Psoas muscle (tissue), 8 donors: ENCODE results near the gene PLAC8L1. TPM values are rescaled to one million over a fixed set of nuclear protein-coding genes. Genes with fewer than 3 reads are reported as not detected.

Experiments used
- ATAC-seq, 4 donors: fragments of 200-7000 bp; cut with Tn5 transposase; one replicate each; pipeline ENCODE4 v1.9.1; 2020; ENCODE audit warnings: moderate library complexity in 3 of 4, mild to moderate bottlenecking in 2 of 4
- DNase-seq, 2 donors: peaks; one replicate each; pipeline ENCODE4 v3.0.0-alpha.2; 2020
- H3K27ac ChIP-seq: fragments of 200-600 bp; one replicate; pipeline ENCODE4 v1.8.0; 2022
- H3K27me3 ChIP-seq, 3 donors: fragments of 200-600 bp in 1 of 3; one replicate each; pipeline versions ENCODE4 v1.6.1 to v1.8.0; 2013 to 2022; ENCODE audit warnings: low read length in 2 of 3, mild to moderate bottlenecking in 2 of 3, moderate library complexity in 1 of 3; ENCODE audit not compliant: insufficient read depth in 3 of 3
- H3K36me3 ChIP-seq, 2 donors: fragments of 200-600 bp in 1 of 2; one replicate each; pipeline versions ENCODE4 v1.6.1 to v1.8.0; 2013 to 2022; ENCODE audit warnings: low read depth in 1 of 2, mild to moderate bottlenecking in 1 of 2, moderate library complexity in 1 of 2; ENCODE audit not compliant: insufficient read depth in 1 of 2
- H3K4me1 ChIP-seq: fragments of 200-600 bp; one replicate; pipeline ENCODE4 v1.8.0; 2022
- H3K4me3 ChIP-seq: fragments of 200-600 bp; one replicate; pipeline ENCODE4 v1.8.0; 2022; ENCODE audit warnings: mild to moderate bottlenecking
- H3K9me3 ChIP-seq: fragments of 200-600 bp; one replicate; pipeline ENCODE4 v1.8.0; 2022
- WGBS, 3 donors: extraction: QIAGEN DNeasy Blood & Tissue Kit; methylation state at CpG; one replicate each; pipeline versions ENCODE4 v1.1.6 to v1.1.7; 2013; 5-methylcytosine and 5-hydroxymethylcytosine counted together
- intact Hi-C, 2 donors: fragments of 100-400 bp; cut with DNase I; formaldehyde crosslinking; loops; one replicate each; pipeline versions ENCODE4 v1.11.0 to v1.14.2; 2022
- polyA plus RNA-seq, 3 donors: library from polyadenylated mRNA; stranded (reverse); fragments of 200-250 nt; gene quantifications; one replicate each; pipeline ENCODE4 v1.2.3, GENCODE V29; 2013
- total RNA-seq, 4 donors: library from RNA; stranded (reverse); fragmentation: NEBNext Ultra II Directional in 2 of 4; extraction: Animal tissue kit (Norgen Biotek cat#: 25700) in 2 of 4; gene quantifications; one replicate each; pipeline versions ENCODE4 v1.2.1 to v1.2.4, GENCODE V29; 2021 to 2023
- TF ChIP-seq, protein P1 (sequence below): fragments of 200-600 bp; IDR thresholded peaks from one replicate; pipeline ENCODE4 v1.8.0; 2022; ENCODE audit warnings: antibody characterized with exemption
- donor health status: healthy with polysubstance abuse.
- donor health status: DM: no; HTN: no; CAD: no; lungs with moderate emphysema.
- donor health status: Bipolar disorder and iron deficiency.
- donor health status: healthy.
- donor health status: DM: yes; HTN: yes; CAD: no.
- donor health status: DM: no; HTN: no; CAD: no.
- donor health status: DM: no; HTN: no; CAD: no.
- donor health status: DM: yes; HTN: yes; CAD: no.

PLAC8L1 gene
- total and polyA plus RNA-seq, 7 donors = 0.16 to 0.64 (median 0.51) TPM; not detected in 3

DNA sequence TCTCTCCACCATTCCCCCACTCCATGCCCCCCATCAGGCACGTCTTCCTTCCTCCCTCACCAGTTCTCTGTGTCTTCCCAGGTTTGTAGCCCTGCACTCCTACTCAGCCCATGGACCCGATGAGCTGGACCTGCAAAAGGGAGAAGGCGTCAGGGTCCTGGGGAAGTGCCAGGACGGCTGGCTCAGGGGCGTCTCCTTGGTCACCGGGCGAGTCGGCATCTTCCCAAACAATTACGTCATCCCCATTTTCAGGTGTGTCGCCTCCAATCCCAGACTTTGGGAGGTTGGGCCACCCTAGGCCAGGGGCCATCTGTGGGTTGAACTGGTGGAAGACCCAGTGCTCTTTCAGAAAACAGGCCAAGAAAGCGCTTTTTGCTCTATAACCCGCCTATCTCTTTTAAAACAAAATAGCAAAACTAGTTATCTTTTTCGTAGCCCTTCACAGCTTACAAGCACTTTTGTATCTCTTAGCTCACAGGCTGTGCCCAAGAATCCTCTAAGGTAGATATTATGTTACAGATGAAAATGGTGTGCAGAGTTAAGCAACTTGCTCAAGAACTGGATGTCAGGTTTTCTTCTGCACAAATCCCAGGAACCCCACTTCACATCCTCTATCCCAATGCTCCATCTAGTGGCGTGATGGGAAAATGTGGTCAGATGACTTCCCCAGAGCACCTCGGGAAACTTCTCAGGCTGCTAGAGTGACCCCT, 56.2 kb downstream of the PLAC8L1 start:
- DNase-seq (no peak), ATAC-seq (peak; percentile 55 to 83 (median 74))
- no peaks in the 10 kb centered on the region for H3K9me3 ChIP-seq
- no peaks in the 10 kb centered on the region for H3K4me1 ChIP-seq
- 67 to 72% (median 71%) methylated on average over 15 of the region's 15 CpGs for WGBS, 3 donors
- H3K4me3 ChIP-seq = no peak overlapping the region
- intact Hi-C loops = loop anchor here (5.0 to 10.0 kb wide), 6 partner anchors 107 to 1844 kb away; partner anchors contain the start of genes PRELID2 (in 1 of the 2) and SH3RF2 (in 1 of the 2)
- TF ChIP-seq, protein P1, sequence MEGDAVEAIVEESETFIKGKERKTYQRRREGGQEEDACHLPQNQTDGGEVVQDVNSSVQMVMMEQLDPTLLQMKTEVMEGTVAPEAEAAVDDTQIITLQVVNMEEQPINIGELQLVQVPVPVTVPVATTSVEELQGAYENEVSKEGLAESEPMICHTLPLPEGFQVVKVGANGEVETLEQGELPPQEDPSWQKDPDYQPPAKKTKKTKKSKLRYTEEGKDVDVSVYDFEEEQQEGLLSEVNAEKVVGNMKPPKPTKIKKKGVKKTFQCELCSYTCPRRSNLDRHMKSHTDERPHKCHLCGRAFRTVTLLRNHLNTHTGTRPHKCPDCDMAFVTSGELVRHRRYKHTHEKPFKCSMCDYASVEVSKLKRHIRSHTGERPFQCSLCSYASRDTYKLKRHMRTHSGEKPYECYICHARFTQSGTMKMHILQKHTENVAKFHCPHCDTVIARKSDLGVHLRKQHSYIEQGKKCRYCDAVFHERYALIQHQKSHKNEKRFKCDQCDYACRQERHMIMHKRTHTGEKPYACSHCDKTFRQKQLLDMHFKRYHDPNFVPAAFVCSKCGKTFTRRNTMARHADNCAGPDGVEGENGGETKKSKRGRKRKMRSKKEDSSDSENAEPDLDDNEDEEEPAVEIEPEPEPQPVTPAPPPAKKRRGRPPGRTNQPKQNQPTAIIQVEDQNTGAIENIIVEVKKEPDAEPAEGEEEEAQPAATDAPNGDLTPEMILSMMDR = peak; percentile 65
- no peak overlapping the region for H3K27ac ChIP-seq
- no peaks in the 10 kb centered on the region for H3K36me3 ChIP-seq
- H3K27me3 ChIP-seq = peaks cover 0 to 4% (median 0%) of the 10 kb centered on the region in 3 donors

DNA sequence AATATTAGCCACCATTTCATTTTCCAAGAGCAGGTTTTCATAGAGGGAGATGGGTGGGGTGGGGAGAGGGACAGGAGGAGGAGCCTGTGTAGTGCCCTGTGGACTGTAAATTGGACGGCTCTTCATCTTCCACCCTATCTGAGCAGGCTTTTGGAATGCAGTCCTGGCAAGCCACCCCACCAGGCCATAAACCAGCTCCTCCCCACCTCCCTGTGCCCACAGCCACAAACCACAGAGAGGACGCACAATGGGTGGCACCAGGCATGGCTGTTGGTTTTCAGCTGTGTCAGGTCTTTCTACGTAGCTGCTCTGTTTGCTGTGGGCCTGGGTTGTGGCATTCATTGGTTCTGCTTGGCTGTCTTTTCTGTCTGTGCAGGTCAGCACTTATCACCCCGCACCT, 58.0 kb downstream of the PLAC8L1 start:
- intact Hi-C loops = loop anchor here (5.0 to 10.0 kb wide), 6 partner anchors 105 to 1843 kb away; partner anchors contain the start of genes PRELID2 (in 1 of the 2) and SH3RF2 (in 1 of the 2)
- no peak for DNase-seq
- Histone ChIP-seq H3K27ac (no peak overlapping the region), H3K9me3 (no peaks in the 10 kb centered on the region), H3K4me1 (no peaks in the 10 kb centered on the region), H3K36me3 (no peaks in the 10 kb centered on the region), H3K4me3 (no peak overlapping the region), H3K27me3 (peaks cover 0 to 4% (median 0%) of the 10 kb centered on the region in 3 donors)
- WGBS, 3 donors = 45 to 78% (median 51%) methylated on average over 4 of the region's 4 CpGs
- TF ChIP-seq, protein P1 = no peak
- peak; percentile 39 to 73 (median 66) for ATAC-seq

DNA sequence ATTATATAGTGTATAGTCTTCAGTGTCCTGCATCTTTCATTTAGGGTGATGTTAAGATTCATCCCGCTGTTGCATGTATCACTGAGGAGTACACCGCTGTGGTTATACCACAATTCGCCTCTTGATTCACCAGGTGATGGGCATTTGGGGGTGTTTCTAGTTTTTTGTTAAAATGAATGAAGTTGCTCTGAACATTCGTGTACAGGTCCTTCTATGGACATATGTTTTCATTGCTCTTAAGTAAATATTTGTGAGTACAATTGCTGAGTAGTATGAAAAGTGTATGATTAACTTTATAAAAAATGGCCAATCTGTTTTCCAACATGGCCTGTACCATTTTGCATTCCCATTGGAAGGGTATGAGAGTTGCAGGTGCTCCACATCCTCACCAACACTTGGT, 61.7 kb downstream of the PLAC8L1 start:
- no peak for DNase-seq
- no peaks in the 10 kb centered on the region for H3K36me3 ChIP-seq
- WGBS, 3 donors = 93 to 96% (median 94%) methylated on average over 4 of the region's 4 CpGs
- intact Hi-C loops = loop anchor here in 1 of 2 donors (10.0 kb wide), 3 partner anchors 109 to 1839 kb away; partner anchors contain the start of gene SH3RF2
- H3K4me1 ChIP-seq = no peaks in the 10 kb centered on the region
- H3K27me3 ChIP-seq = no peaks in the 10 kb centered on the region
- H3K4me3 ChIP-seq = no peak overlapping the region
- no peak overlapping the region for H3K27ac ChIP-seq
- TF ChIP-seq, protein P1 = no peak
- no peak for ATAC-seq
- no peaks in the 10 kb centered on the region for H3K9me3 ChIP-seq

DNA sequence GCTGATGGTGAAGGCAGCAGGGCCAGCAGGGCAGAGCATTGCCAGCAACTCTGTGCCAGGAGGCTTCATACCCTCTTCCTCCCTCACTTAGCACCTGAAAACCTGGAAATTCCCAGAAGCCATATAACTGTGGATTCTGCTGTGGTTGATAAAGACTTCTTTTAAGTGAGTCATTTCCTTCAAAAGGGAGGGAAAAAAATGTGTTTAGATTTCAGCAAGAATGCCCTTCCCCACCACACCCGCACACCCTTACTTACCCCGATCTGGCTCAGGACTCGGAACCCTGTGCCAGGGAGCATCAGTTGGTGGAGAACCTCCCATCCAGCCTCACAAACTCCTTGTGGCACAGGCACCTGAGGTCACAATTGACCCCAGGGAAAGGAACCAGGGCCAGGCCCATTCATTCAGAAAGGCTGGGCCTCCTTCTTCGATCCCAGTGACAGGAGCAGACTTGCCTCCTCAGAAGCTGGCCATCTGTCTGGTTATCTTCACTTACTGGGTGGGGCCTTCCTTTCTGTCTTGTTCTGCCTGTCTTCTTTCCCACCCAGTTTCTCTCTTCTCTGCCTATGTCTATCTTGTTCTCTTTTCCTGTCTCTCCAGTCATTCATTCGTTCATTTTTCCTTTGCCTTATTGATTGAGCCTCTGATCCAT, 62.6 kb downstream of the PLAC8L1 start:
- WGBS, 3 donors = 85 to 93% (median 91%) methylated on average over 5 of the region's 5 CpGs
- H3K36me3 ChIP-seq = no peaks in the 10 kb centered on the region
- DNase-seq (no peak), ATAC-seq (no peak)
- TF ChIP-seq, protein P1 = no peak
- no peaks in the 10 kb centered on the region for H3K27me3 ChIP-seq
- H3K27ac ChIP-seq = no peak overlapping the region
- intact Hi-C loops = loop anchor here in 1 of 2 donors (10.0 kb wide), 3 partner anchors 108 to 1838 kb away; partner anchors contain the start of gene SH3RF2
- H3K4me3 ChIP-seq = no peak overlapping the region
- H3K9me3 ChIP-seq = no peaks in the 10 kb centered on the region
- H3K4me1 ChIP-seq = no peaks in the 10 kb centered on the region
